Hepatocyte (in vitro differentiated cells): ENCODE results near the gene ZW10.

Experiments used
- CTCF ChIP-seq: fragments of 200-600 bp; sonication (generic); IDR thresholded peaks from 2 replicates; pipeline ENCODE4 v1.5.1; 2016; ENCODE audit warnings: antibody characterized with exemption, mild to moderate bottlenecking; ENCODE audit not compliant: poor library complexity
- EZH2 ChIP-seq: fragments of 200-600 bp; sonication (generic); IDR thresholded peaks from 2 replicates; pipeline ENCODE4 v1.6.1; 2016; ENCODE audit warnings: antibody characterized with exemption, mild to moderate bottlenecking, borderline replicate concordance

- no peak for TF ChIP-seq CTCF
- no peak for TF ChIP-seq EZH2
These were observed 8.6 kb upstream of the ZW10 start for GRCh38 chr11:113782134-113782533.
